HG02885 (cell line): Measurements from ENCODE around the gene SBSN.
A peak's percentile ranks its signal among the peaks of the same experiment; 100 is the strongest.

ENCODE experiments used
- ATAC-seq: cut with Tn5 transposase; IDR thresholded peaks from one replicate; pipeline ENCODE4 v1.9.1; 2021; ENCODE audit warnings: mild to moderate bottlenecking; ENCODE audit not compliant: unreplicated experiment, poor library complexity

SBSN gene, protein sequence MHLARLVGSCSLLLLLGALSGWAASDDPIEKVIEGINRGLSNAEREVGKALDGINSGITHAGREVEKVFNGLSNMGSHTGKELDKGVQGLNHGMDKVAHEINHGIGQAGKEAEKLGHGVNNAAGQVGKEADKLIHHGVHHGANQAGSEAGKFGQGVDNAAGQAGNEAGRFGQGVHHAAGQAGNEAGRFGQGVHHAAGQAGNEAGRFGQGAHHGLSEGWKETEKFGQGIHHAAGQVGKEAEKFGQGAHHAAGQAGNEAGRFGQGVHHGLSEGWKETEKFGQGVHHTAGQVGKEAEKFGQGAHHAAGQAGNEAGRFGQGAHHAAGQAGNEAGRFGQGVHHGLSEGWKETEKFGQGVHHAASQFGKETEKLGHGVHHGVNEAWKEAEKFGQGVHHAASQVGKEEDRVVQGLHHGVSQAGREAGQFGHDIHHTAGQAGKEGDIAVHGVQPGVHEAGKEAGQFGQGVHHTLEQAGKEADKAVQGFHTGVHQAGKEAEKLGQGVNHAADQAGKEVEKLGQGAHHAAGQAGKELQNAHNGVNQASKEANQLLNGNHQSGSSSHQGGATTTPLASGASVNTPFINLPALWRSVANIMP

DNA sequence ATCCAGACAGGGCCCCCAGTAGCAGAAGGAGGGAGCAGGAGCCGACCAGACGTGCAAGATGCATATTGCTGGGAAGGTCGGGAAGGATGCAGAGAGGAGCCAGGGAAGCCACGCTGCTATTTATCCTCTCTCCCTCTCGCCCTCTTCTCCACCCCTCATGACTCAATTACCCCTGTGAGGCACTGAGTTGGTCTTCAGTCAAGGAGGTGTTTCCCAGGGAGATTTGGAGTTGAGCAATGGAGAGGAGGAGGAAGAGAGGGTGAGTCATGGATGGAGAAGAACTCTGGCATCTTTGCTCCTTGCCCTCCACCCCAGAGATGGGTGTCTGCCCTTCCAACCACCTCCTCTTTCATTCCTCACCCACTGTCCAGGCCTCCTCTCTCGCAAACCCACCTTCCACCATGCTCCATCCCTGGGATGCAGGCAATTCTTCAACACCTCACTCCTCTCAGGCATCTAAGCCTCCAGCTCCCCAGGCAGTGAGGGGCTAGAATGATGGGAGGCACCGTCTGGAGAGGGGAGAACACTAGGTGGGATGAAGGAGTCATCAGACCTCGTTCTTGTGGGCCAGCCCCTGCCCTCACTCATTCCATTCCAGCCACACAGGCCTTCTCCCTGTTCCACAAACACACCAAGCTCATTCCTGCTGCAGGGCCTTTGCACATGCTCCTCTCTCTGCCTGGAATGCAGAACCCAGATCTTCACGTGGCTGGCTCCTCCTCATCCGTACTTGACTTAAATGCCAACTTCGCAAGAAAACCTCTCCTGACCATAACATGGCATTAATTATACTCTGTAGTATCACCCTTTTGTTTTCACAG is at the start of gene SBSN:
SBSN (minus strand) TSS at position 94 of the 821 bp plus-strand sequence; CDS start at position 64, 30 bp downstream.
- ATAC-seq: no peak

DNA sequence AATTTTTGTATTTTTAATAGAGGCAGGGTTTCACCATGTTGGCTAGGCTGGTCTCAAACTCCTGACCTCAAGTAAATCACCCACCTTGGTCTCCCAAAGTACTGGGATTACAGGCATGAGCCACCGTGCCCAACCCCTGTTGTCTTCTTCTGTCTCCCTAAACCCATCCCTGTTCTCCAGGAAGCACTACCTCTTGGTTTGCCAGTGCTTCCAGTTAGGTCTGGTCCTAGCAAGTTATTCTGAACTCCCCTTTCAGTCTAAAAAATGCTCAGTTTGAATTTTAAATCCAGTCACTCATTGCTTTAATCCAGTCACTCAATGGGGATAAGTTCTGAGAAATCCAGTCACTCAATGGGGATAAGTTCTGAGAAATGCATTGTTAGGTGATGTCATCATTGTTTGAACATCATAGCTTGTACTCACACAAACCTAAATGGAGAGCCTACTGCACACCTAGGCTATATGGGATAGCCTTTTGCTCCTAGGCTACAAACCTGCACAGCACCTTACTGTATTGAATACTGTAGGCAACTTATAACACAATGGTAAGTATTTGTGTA is 43.4 kb upstream of the SBSN start:
- no peak for ATAC-seq

DNA sequence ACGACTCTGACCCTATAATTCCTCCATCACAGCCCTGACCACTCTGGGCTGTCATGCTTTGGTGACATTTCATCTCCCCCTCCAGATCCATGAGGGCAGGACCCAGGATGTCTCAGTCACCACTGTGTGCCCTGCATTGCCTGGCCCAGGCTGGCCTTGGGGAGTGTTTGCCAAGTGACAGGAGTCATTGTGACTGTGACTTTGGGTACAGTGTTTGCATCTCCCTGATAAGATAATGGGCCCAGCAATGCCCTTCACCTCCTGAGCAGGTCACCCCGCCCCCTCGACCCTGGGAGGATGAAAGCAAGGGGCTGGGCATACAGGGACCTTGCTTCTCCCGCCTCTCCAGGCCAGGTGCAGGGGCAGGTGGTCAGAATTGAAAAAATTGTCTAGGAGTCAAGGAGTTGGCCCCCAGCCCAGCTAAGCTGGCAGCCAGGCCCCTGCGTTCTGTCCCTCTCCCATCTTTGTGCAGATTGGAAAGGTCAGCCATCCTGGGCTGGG is 41.2 kb upstream of the SBSN start:
- no peak for ATAC-seq

DNA sequence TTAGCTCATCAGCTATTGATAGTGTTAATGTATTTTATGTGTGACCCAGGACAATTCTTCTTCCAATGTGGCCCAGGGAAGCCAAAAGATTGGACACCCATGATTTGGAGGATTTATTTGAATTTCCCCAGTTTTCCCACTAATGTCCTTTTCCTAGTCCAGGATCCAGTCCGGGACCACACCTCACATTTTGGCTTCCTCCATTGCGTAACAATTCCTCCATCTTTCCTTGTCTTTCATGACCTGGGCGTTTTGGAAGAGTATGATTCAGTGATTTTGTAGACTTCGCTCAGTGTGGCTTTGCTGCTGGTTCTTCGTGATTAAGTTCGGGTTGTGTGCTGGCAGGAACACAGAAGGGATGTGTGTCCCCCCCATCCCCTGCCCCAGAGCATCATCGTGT is 38.6 kb upstream of the SBSN start:
- no peak for ATAC-seq

DNA sequence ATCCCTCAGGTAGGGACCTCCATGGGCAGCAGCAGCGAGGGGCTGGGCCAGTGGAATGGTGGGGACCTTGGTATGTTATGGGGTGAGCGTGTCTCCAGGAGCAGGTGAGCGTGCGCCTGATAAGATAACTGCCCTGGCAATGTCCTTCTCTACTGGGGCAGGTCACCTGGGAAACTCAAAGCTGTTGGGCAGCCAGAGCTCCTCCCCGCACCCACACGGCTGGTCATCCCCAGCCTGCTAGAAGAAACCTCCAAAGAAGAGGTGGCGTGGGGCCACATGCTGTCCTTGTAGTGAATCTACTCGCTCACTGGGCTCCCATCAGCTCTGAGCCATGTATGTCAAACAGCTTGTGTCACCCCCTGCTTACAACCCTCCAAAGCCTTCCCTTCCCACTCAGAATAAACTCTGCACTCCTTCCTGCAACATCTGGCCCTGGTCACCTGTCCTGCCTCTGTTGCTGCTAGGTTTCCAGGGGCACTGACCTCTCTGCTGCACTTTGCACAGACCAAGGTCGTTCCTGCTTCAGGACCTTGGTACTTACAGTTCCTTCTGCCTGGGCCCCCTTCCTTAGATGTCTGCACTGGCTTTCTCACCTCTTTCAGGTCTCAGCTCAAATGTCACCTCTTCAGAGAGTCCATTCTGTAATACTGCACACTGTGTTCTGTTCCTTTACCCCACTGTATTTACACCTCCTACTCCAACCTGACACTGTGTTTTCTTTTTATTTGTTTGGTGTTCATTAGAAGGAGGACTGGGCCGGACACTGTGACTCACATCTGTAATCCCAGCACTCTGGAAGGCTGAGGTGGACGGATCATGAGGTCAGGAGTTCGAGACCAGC is 37.1 kb upstream of the SBSN start:
- ATAC-seq: no peak

DNA sequence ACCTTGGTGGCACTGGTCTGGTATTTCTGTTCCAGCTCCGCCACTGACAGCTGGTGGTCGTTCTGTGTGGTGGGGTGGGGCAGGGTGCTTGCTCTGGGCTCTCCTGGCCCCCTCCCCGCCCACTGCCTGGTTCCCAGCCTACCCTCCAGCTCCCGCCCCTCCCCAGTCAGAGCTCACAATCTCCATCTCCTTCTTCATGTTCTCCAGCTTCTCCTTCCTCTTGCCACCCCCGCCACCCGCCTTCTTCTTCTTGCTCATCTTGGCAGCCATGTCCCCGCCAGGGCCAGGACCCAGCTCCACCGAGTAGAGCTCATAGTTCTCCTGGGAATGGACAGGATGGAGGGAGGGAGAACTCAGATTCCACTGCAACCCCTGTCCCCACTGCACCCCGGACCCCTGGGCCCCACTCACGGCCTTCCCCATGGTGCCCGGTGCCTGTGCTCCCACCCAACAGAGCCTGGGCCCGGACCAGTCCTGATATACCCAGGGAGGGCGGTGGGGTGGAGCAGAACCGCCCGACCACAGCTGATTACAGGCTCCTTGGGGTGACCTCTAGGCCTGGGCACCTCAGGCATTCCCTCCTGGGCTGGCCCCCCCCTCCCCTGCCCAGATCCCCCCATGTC is 35.2 kb upstream of the SBSN start, which contains the start of gene ATP4A:
ATP4A (minus strand) TSS at position 452 of the 623 bp plus-strand sequence; CDS start at position 423, 29 bp downstream.
- no peak for ATAC-seq

DNA sequence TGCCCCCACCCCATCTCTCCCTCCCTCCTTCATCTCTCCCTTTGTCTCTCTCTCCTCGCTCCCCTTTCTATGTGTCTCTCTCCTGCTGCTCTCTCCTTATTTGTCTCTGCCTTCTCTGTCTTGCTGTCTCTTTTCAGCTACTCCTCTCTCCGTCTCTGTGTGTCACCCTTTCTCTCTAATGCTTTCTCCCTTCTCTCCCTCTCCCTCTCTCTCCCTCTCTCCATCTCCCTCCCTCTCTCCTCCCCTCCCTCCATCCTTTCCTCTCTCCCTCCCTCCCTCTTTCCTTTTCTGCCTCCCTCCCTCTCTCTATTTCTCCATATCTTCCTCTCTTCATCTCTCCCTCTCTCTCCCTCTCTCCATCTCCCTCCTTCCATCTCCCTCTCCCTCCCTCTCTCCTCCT is 34.7 kb upstream of the SBSN start:
- no peak for ATAC-seq

DNA sequence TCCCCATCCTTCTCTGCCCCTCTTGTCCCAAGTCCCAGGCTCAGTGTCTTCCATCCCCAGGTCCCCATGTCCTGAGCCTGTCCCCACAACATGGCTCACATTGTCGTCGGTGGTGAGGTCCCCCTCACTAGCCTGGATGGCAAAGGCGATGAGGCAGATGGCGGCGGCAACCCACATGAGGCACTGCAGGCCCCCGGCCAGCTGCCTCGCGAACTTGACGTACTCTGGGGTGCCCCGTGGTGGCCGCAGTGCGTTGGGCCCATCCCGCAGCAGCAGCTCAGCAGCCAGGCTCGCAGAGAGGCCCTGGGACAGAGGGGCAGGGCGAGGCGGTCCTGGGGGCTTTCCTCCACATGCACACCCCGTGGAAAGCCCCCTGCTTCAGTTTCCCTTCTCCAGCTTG is 34.2 kb upstream of the SBSN start:
- ATAC-seq: no peak

DNA sequence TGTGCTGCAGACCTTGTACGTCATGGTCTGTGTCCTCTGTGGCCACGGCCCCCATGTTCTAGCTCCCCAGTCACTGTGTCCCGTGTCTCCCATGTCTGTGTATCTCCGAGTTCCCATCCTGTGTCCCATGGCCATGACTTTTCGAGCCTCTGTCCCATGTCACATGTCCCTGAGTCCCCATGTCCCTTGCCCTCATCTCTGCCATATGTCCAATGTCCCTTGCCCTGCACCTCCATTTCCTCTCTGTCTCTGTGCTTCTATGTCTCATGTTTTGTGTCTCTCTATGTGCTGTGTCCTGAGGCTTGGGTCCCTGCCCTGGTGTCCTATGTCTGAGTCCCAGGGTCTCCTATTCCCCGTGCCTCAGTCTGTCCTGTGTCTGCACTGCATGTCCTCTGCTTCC is 33.3 kb upstream of the SBSN start:
- ATAC-seq: no peak

DNA sequence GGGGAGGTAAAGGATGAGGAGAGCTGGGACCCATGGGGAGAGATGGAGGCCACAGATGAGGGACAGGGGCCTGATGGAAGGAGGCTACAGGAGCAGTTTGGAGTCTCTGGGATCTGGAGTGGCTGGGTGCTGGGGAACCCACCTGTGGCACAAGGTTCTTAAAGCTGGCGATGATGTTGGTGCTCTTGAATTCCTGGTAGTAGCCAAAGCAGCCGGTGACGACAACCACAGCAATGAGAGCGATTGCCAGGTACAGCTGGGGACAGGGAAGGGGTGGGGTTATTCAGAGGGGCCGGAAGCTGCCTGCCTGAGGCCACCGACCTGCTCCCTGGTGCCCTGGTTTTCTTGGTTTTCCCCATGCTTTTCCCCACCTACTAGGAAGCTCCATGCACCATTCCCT is 32.6 kb upstream of the SBSN start:
- no peak for ATAC-seq

DNA sequence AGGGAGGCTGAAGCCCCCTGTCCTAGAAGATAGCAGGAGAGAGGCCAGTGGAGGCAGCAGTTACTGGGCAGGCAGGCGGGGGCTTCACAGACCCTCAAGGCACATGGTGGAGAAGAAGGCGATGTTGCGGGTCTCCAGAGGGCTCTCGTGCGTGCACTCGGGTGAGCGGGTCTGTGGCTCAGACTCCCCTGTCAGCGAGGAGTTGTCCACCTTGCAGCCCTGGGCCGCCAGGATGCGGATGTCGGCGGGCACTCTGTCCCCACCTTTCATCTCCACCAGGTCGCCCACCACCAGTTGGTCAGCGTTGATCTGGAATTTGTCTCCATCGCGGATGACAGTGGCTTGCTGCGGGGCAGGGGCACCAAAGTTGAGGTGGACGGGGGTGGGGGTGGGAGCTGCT is 32.2 kb upstream of the SBSN start:
- no peak for ATAC-seq

DNA sequence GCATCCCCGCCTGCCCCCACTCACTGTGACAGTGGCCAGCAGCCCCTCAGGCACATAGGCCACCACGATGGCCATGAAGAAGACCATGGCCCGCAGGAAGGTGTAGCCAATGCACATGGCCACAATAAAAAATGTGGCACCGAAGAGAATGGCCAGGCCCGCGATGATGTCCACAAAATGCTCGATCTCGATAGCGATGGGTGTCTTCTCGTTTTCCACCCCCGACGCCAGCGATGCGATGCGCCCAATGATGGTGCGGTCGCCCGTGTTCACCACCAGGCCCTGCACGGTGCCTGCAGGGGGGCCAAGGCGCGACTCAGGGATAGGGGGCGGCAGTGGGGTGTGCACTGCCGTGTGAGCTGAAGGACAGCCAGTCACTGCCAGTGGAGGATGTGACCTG is 31.7 kb upstream of the SBSN start:
- ATAC-seq: no peak

DNA sequence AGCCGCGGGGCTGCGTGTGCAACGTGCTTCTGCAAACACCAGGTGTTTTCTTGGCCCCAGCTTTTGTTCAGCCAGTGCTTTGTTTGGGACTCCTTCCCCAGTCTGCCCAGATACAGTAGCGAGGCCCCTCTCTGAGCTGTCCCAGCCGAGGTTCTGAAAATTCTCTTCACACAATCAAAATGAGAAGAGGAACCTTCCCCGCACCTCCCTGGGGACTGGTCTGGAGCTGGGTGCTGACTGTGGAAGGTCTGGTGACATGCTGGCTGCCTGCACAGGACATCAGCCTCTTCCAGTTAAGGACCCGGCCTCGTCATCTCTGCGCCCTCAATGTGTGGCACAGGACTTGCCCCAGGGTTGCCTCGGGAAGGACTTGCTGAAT is 31.2 kb upstream of the SBSN start:
- ATAC-seq: peak; percentile 65

DNA sequence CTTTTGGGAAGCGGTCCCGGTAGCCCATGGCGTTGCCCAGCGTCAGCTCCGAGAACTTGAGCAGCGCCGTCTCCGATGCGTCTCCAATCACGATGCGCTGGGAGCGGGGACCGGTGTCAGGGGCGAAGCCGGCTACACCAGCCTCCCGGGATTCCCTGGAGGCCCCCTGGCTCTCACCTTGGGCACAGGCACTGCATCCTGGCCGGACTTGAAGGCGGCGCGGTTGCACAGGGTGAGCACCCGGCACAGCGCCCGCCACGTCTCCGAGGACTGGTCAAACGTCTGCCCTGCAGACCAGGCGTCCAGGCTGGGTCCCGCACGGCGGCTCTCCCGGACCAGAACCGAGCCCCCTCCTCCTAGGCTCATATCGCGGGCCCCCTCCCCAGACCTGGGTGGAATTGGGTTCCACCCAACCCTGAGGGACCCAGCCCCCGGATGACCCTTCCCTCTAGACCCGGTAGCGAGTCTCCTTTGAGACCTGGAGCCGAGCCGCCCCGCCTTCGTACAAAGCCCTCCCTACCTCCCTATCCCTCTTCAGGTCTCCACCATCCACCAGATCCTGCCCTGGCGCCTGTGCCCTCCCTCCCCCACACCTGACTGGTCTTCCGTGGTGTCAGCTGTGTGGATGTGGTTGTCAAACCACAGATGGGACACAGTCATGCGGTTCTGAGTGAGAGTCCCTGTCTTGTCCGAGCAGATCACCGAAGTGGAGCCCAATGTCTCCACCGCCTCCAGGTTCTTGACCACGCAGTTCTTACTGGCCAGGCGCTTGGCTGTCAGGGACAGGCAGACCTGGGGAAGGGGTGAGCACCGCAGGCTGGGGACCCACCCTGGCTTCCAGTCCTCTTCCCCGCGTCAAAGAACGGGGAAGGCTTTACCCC is 30.5 kb upstream of the SBSN start:
- no peak for ATAC-seq

DNA sequence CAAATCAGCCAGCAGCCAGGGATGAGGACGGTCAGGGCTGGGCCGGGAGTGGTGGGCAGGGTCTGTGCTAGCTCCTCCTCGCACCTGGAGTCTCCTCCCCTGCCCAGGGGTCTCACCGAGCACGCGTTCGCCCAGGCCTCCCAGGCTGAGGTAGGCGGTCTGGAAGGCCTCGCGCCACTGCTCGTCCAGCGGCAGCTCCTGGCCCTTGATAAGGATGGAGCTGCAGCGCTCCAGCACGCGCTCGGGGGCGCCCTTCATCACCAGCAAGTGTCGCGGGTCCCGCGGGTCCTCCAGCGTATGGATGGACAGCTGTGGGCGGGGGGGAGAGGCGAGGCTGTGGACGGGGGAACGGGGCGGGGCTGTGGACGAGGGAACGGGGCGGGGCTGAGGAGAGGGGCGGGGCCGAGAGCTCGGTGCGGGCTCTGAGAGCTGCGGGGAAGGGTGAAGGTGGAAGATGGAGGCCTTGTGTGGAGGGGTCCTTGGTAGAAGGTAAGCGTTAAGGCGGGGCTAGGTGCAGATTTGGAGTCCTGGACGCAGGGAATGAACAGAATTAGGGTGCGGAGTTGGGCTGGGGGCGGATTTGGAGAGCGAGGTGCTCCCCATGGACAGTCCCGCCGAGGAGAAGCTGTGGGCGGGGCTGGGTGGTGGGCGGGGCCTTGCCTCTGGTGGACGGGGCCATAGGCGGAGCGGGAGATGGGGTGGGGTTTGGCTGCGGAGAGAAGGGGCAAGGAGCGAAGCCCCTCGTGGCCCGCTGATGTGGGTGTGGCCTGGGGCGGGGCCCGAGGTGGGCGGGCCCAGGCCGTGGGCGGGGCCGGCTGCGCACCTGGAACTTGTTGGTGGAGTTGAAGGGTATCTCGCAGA is 29.7 kb upstream of the SBSN start:
- no peak for ATAC-seq

DNA sequence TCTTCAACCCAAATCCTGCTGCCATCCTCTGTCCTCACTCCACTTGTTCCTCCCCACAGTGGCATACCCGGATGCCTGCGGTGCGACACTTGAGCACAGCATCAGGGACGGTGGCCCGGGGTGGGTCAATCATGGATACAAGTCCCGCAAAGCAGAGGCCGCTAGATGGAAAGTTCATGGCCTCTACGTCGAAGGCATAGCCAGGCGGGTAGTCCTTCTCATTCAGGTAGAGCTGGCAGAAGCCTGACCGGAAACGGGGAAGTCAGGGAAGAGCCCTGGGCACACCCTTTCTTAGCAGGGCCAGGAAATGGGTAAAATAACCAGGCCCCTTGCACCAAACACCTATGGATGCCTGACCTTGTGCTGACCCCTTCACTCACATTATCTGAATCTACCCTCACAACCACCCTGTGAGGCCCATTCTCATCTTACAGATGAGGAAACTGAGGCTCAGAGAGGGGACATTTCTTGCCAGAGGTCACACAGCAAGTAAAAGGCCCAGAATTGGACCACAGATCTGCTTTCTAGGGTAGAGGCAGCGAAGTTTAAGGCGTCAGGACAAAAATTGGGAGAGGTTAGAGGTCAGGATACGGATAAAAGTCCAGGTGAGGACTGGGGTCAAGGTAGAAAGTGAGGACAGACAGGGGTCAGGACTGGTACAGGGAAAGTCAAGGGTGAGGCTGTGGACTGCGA is 28.9 kb upstream of the SBSN start:
- ATAC-seq: no peak

DNA sequence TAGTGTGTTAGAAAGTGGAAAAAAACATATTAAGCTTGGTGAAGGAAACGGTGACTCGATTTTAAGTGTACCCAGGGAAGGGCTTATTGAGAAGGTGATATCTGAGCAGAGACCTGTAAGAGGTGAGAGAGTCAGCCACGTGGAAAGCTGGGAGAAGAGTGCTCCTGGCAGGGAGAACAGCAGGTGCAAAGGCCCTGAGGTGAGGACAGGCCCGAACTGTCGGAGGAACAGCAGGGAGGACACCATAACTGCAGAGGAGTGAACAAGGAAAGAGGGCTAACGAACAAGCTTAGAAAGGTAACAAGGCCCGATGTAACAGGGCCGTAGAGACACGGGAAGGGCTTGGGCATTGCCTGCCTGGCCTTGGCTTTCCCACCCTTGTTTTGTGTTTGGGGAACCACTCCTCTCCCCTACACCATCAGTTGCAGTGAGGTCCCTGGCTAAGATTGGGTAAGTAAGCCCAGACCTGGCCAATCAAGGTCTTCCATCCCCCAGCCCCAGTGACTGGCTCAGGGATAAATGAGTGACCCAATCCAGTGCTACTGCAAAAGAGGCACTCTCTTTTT is 28.0 kb upstream of the SBSN start:
- no peak for ATAC-seq
